SK-N-SH (cell line): Measurements from ENCODE around the gene BIRC7. TPM values are rescaled to one million over a fixed set of nuclear protein-coding genes. Genes with fewer than 3 reads are reported as not detected.

ENCODE experiments used
- CTCF ChIA-PET: fragments of 300-600, 350-600 bp; formaldehyde crosslinking; extraction: SDS; loops from one replicate; lab custom pipeline; 2021; lab: Yijun Ruan, JAX
- POLR2A ChIA-PET: fragments of 350-600 bp; sonication (Branson Sonifier 250); formaldehyde crosslinking; extraction: SDS; loops from one replicate; lab custom pipeline; 2020; ENCODE audit warnings: antibody characterized with exemption, inconsistent platforms; lab: Yijun Ruan, JAX
- DNase-seq: peaks from one replicate; pipeline ENCODE4 v3.0.0; 2012
- H2AFZ ChIP-seq: fragments of 200-600 bp; sonication (generic); 2 replicates; pipeline ENCODE4 v1.8.1; 2016; ENCODE audit warnings: antibody characterized with exemption, mild to moderate bottlenecking, low read depth
- H3F3A ChIP-seq: fragments of 200-600 bp; sonication (generic); replicated peaks from 2 replicates; pipeline ENCODE3; 2016; ENCODE audit warnings: antibody characterized with exemption, mild to moderate bottlenecking; ENCODE audit not compliant: insufficient read depth
- H3K27ac ChIP-seq, 2 experiments: fragments of 200-500 bp in 1 of 2; fragments of 200-600 bp in 1 of 2; sonication (Bioruptor generic) in 1 of 2; sonication (generic), shearing (Covaris generic) in 1 of 2; 2 replicates each; pipeline versions ENCODE4 v1.5.1 to v1.6.1; 2014 to 2016; ENCODE audit warnings: low read depth in 2 of 2, inconsistent platforms in 1 of 2, low read length in 1 of 2, mild to moderate bottlenecking in 1 of 2, mixed read lengths in 1 of 2
- H3K27me3 ChIP-seq: fragments of 200-600 bp; sonication (generic), shearing (Covaris generic); 2 replicates; pipeline ENCODE4 v1.6.1; 2016; ENCODE audit warnings: mixed run types; ENCODE audit not compliant: insufficient read depth
- H3K36me3 ChIP-seq, 2 experiments: fragments of 200-500 bp in 1 of 2; fragments of 200-600 bp in 1 of 2; sonication (Bioruptor generic) in 1 of 2; sonication (generic) in 1 of 2; replicated peaks in 1 of 2; 2 replicates each; pipeline versions ENCODE3 to v1.5.1; 2014 to 2016; ENCODE audit warnings: low read length in 1 of 2, mild to moderate bottlenecking in 1 of 2; ENCODE audit not compliant: insufficient read depth in 2 of 2, control insufficient read depth in 1 of 2
- H3K4me1 ChIP-seq, 2 experiments: fragments of 200-500 bp in 1 of 2; fragments of 200-600 bp in 1 of 2; sonication (Bioruptor generic) in 1 of 2; sonication (generic), shearing (Covaris generic) in 1 of 2; 2 replicates each; pipeline versions ENCODE4 v1.5.1 to v1.6.1; 2014 to 2016; ENCODE audit warnings: low read depth in 1 of 2, low read length in 1 of 2, mixed run types in 1 of 2; ENCODE audit not compliant: insufficient read depth in 2 of 2, control insufficient read depth in 1 of 2
- H3K4me2 ChIP-seq: fragments of 200-600 bp; sonication (generic), shearing (Covaris generic); 2 replicates; pipeline ENCODE4 v1.6.1; 2017; ENCODE audit warnings: mixed run types
- H3K4me3 ChIP-seq, 2 experiments: fragments of 200-500 bp in 1 of 2; fragments of 200-600 bp in 1 of 2; sonication (Bioruptor generic) in 1 of 2; sonication (generic), shearing (Covaris generic) in 1 of 2; 2 replicates each; pipeline versions ENCODE4 v1.5.1 to v1.8.1; 2014 to 2016; ENCODE audit warnings: low read depth in 2 of 2, inconsistent platforms in 1 of 2, low read length in 1 of 2, mild to moderate bottlenecking in 1 of 2, mixed read lengths in 1 of 2, moderate library complexity in 1 of 2
- H3K79me2 ChIP-seq: fragments of 200-600 bp; sonication (generic); 2 replicates; pipeline ENCODE4 v1.8.1; 2017; ENCODE audit warnings: mild to moderate bottlenecking; ENCODE audit not compliant: insufficient read depth
- H3K9ac ChIP-seq: fragments of 200-600 bp; sonication (generic); 2 replicates; pipeline ENCODE4 v1.6.1; 2017; ENCODE audit warnings: mixed run types
- H3K9me2 ChIP-seq: fragments of 200-600 bp; sonication (generic); 2 replicates; pipeline ENCODE4 v1.6.1; 2017; ENCODE audit warnings: mixed run types
- H3K9me3 ChIP-seq: fragments of 200-600 bp; sonication (generic); 2 replicates; pipeline ENCODE4 v1.6.1; 2017; ENCODE audit warnings: mixed run types, mild to moderate bottlenecking, moderate library complexity
- H4K20me1 ChIP-seq: fragments of 200-600 bp; sonication (generic); 2 replicates; pipeline ENCODE4 v1.6.1; 2017; ENCODE audit warnings: mild to moderate bottlenecking, mixed run types; ENCODE audit not compliant: insufficient read depth
- CHD2 ChIP-seq: fragments of 150-350 bp; IDR thresholded peaks from 2 replicates; pipeline ENCODE4 v1.6.1; 2018; ENCODE audit warnings: low read length; ENCODE audit not compliant: partially characterized antibody
- CTCF ChIP-seq: fragments of 200-600 bp; sonication (generic); IDR thresholded peaks from 2 replicates; pipeline ENCODE4 v1.6.1; 2017; ENCODE audit warnings: antibody characterized with exemption, mild to moderate bottlenecking, moderate library complexity
- ELF1 ChIP-seq: IDR thresholded peaks from 2 replicates; pipeline ENCODE4 v1.4.0; 2012
- EP300 ChIP-seq, 2 experiments: IDR thresholded peaks; 2 replicates each; pipeline versions ENCODE4 v1.4.0 to v1.6.1; 2012; ENCODE audit warnings: borderline replicate concordance in 1 of 2, low read depth in 1 of 2, low read length in 1 of 2
- FOXJ3 ChIP-seq: sonication (generic); formaldehyde crosslinking; IDR thresholded peaks from 2 replicates; pipeline ENCODE4 v1.5.1; 2020; ENCODE audit warnings: mild to moderate bottlenecking, missing genetic modification reagents
- GABPA ChIP-seq: IDR thresholded peaks from 2 replicates; pipeline ENCODE4 v1.4.0; 2012; ENCODE audit warnings: low read depth, mild to moderate bottlenecking
- MAX ChIP-seq: IDR thresholded peaks from 2 replicates; pipeline ENCODE4 v1.4.0; 2012; ENCODE audit warnings: low read depth
- MEF2A ChIP-seq: IDR thresholded peaks from 2 replicates; pipeline ENCODE4 v1.4.0; 2012; ENCODE audit warnings: low read depth, borderline replicate concordance
- NFIC ChIP-seq: IDR thresholded peaks from 2 replicates; pipeline ENCODE4 v1.4.0; 2012; ENCODE audit warnings: borderline replicate concordance
- RAD21 ChIP-seq: IDR thresholded peaks from 2 replicates; pipeline ENCODE4 v1.6.1; 2012; ENCODE audit warnings: mild to moderate bottlenecking, low read length
- RCOR1 ChIP-seq: fragments of 150-350 bp; IDR thresholded peaks from 2 replicates; pipeline ENCODE4 v1.6.1; 2017; ENCODE audit warnings: antibody characterized with exemption, low read length
- REST ChIP-seq: IDR thresholded peaks from 2 replicates; pipeline ENCODE4 v1.6.1; 2012; ENCODE audit warnings: mild to moderate bottlenecking, low read depth, low read length, moderate library complexity
- RFX5 ChIP-seq: IDR thresholded peaks from 2 replicates; pipeline ENCODE4 v1.6.1; 2012; ENCODE audit warnings: mild to moderate bottlenecking, improper control_type of control experiment, low read length
- RXRA ChIP-seq: IDR thresholded peaks from 2 replicates; pipeline ENCODE4 v1.4.0; 2012; ENCODE audit warnings: low read depth, mild to moderate bottlenecking, borderline replicate concordance
- USF2 ChIP-seq: fragments of 150-350 bp; IDR thresholded peaks from 2 replicates; pipeline ENCODE4 v1.6.1; 2017; ENCODE audit warnings: antibody characterized with exemption, low read length, low read depth, borderline replicate concordance
- ZBTB33 ChIP-seq: IDR thresholded peaks from 2 replicates; pipeline ENCODE4 v1.4.0; 2012; ENCODE audit warnings: low read depth, borderline replicate concordance
- WGBS: methylation state at CpG from one replicate; pipeline ENCODE4 v1.1.6; 2017; ENCODE audit warnings: low lambda C conversion rate; 5-methylcytosine and 5-hydroxymethylcytosine counted together
- polyA plus RNA-seq, 3 experiments: library from polyadenylated mRNA; depleted of rRNA; stranded (reverse); fragments of >200 nt; gene quantifications; 2 replicates each; pipeline ENCODE4 v1.2.3, GENCODE V29; 2012

BIRC7 gene
- polyA plus RNA-seq, 1 of the 3 experiments (the other 2 are of a cell fraction): not detected

- TF ChIP-seq REST (no peak), CHD2 (no peak), RFX5 (no peak), MAX (no peak), CTCF (no peak), GABPA (no peak), RAD21 (no peak)
These were observed 3.7 kb downstream of the BIRC7 start (continued) for GRCh38 chr20:63239431-63239830.

- no peaks in the 10 kb centered on the region for H3K36me3 ChIP-seq
- no peaks in the 10 kb centered on the region for H3K9me3 ChIP-seq
- DNase-seq: no peak
- no peak overlapping the region for H3K9ac ChIP-seq
- no peak overlapping the region for H3K27ac ChIP-seq
- POLR2A ChIA-PET: no interaction called here
- H3K4me2 ChIP-seq: no peak overlapping the region
- no peaks in the 10 kb centered on the region for H4K20me1 ChIP-seq
- H3F3A ChIP-seq: no peaks in the 10 kb centered on the region
- 51% methylated on average over 6 of the region's 11 CpGs for whole genome bisulfite sequencing
- H3K4me3 ChIP-seq: no peak overlapping the region
- H3K9me2 ChIP-seq: no peaks in the 10 kb centered on the region
- no peaks in the 10 kb centered on the region for H3K27me3 ChIP-seq
- no peak overlapping the region for H2AFZ ChIP-seq
- TF ChIP-seq ZBTB33 (no peak), MEF2A (no peak), NFIC (no peak), RXRA (no peak), RCOR1 (no peak), ELF1 (no peak), REST (no peak), MAX (no peak), EP300 (IDR thresholded peaks at IDR 0.05; ENCODE audit: borderline replicate concordance in 1 of 2, low read depth in 1 of 2, low read length in 1 of 2) (no peak), FOXJ3 (CRISPR knock-in tag) (no peak), USF2 (no peak)
- TF ChIP-seq, all 33 proteins: peak for 0
- Histone ChIP-seq H3K4me1 (peaks cover 0 to 7% of the 10 kb centered on the region in 2 experiments; a peak in 1 of 4 replicates), H3K79me2 (no peaks in the 10 kb centered on the region)
- CTCF ChIA-PET: interaction anchor here (1.7 to 15.6 kb wide), 4 partner anchors 10 to 142 kb away, joined by 4 to 168 read pairs (median 6); no protein-coding TSS in a partner anchor
These were observed 4.3 kb downstream of the BIRC7 start for GRCh38 chr20:63240004-63240403.
